SK-N-SH treated with all-trans-retinoic acid at 6 μM for 48 hours (cell line): ENCODE results near the gene MAPK10.

ENCODE experiments used
- ATAC-seq: fragments of 200-7000 bp; cut with Tn5 transposase; 3 replicates; pipeline ENCODE4 v1.9.1; 2020; ENCODE audit warnings: mild to moderate bottlenecking, moderate library complexity
- ARNTL ChIP-seq: fragments of 450-650 bp; formaldehyde crosslinking; IDR thresholded peaks from 2 replicates; pipeline ENCODE4 v1.5.0; 2020; ENCODE audit warnings: low read depth, mild to moderate bottlenecking, moderate library complexity, borderline replicate concordance
- BACH2 ChIP-seq: fragments of 250-450 bp; sonication (Bioruptor Pico); IDR thresholded peaks from 2 replicates; pipeline ENCODE4 v1.9.0; 2021; ENCODE audit warnings: mild to moderate bottlenecking, borderline replicate concordance
- CSDC2 ChIP-seq: fragments of 250-450 bp; sonication (Bioruptor Pico); IDR thresholded peaks from 2 replicates; pipeline ENCODE4 v1.5.0; 2020; ENCODE audit warnings: mild to moderate bottlenecking, moderate library complexity
- GLIS3 ChIP-seq: fragments of 250-450 bp; sonication (Bioruptor Pico); IDR thresholded peaks from 2 replicates; pipeline ENCODE4 v1.5.0; 2020; ENCODE audit warnings: mild to moderate bottlenecking, moderate library complexity
- ISL1 ChIP-seq: fragments of 250-450 bp; sonication (Bioruptor Pico); IDR thresholded peaks from 2 replicates; pipeline ENCODE4 v2.1.2; 2022; ENCODE audit warnings: mild to moderate bottlenecking, moderate library complexity
- OSR1 ChIP-seq: fragments of 250-450 bp; sonication (Bioruptor Pico); IDR thresholded peaks from 2 replicates; pipeline ENCODE4 v1.8.0; 2022; ENCODE audit warnings: moderate library complexity, mild to moderate bottlenecking, inconsistent platforms
- RARB ChIP-seq: fragments of 250-450 bp; sonication (Bioruptor Pico); IDR thresholded peaks from 2 replicates; pipeline ENCODE4 v1.8.0; 2021; ENCODE audit warnings: mild to moderate bottlenecking, moderate library complexity
- SNAI2 ChIP-seq: fragments of 250-450 bp; sonication (Bioruptor Pico); IDR thresholded peaks from 2 replicates; pipeline ENCODE4 v1.5.0; 2020; ENCODE audit warnings: mild to moderate bottlenecking, moderate library complexity
- TCF4 ChIP-seq: fragments of 250-450 bp; sonication (Bioruptor Pico); IDR thresholded peaks from 2 replicates; pipeline ENCODE4 v1.8.0; 2021; ENCODE audit warnings: mild to moderate bottlenecking, moderate library complexity, borderline replicate concordance
- TOX ChIP-seq: fragments of 250-450 bp; sonication (Bioruptor Pico); IDR thresholded peaks from 2 replicates; pipeline ENCODE4 v1.8.0; 2021; ENCODE audit warnings: mild to moderate bottlenecking, moderate library complexity, borderline replicate concordance
- ZC3H10 ChIP-seq: fragments of 250-450 bp; sonication (Bioruptor Pico); IDR thresholded peaks from 2 replicates; pipeline ENCODE4 v1.5.1; 2021; ENCODE audit warnings: mild to moderate bottlenecking, moderate library complexity
- ZFP30 ChIP-seq: fragments of 450-650 bp; formaldehyde crosslinking; IDR thresholded peaks from 2 replicates; pipeline ENCODE4 v1.5.0; 2022; ENCODE audit warnings: mild to moderate bottlenecking, moderate library complexity
- ZNF565 ChIP-seq: fragments of 450-650 bp; formaldehyde crosslinking; conservative IDR thresholded peaks from 2 replicates; pipeline ENCODE4 v1.5.0; 2020; ENCODE audit warnings: low read depth, mild to moderate bottlenecking, moderate library complexity
- ZNF70 ChIP-seq: fragments of 450-650 bp; formaldehyde crosslinking; IDR thresholded peaks from 2 replicates; pipeline ENCODE4 v1.5.0; 2020; ENCODE audit warnings: mild to moderate bottlenecking, moderate library complexity
- TF ChIP-seq, protein P1 (sequence below): fragments of 250-450 bp; sonication (Bioruptor Pico); IDR thresholded peaks from 2 replicates; pipeline ENCODE4 v1.5.1; 2020; ENCODE audit warnings: low read depth, mild to moderate bottlenecking, moderate library complexity
- TF ChIP-seq, protein P2 (sequence below): fragments of 250-450 bp; sonication (Bioruptor Pico); IDR thresholded peaks from 2 replicates; pipeline ENCODE4 v1.5.1; 2021; ENCODE audit warnings: mild to moderate bottlenecking, moderate library complexity
- TF ChIP-seq, protein P3 (sequence below): fragments of 250-450 bp; sonication (Bioruptor Pico); IDR thresholded peaks from 2 replicates; pipeline ENCODE4 v1.8.0; 2020; ENCODE audit warnings: mild to moderate bottlenecking, moderate library complexity, borderline replicate concordance
- TF ChIP-seq, protein P4 (sequence below): fragments of 250-450 bp; sonication (Bioruptor Pico); IDR thresholded peaks from 2 replicates; pipeline ENCODE4 v1.5.0; 2020; ENCODE audit warnings: mild to moderate bottlenecking, moderate library complexity

MAPK10 gene

DNA sequence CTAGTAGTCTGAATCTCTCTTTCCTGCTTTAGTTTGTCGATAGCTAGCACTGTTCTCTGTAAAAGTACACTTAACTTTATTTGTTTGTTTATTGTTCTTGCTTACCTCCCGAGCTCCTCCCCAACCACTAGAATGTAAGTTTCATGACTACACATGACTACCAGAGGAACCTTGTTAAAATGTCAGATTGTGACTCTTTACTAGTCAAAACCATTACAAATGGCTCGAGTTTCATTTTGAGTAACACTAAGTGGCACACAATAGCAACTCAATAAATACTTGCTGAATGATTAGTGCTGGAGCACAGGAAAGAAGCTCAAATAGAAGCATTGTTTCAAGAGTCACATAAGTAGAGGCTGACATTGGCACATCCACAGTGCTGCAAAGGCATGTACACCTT lies 116.1 kb downstream of the MAPK10 start:
- TF ChIP-seq BACH2 (CRISPR knock-in tag) (no peak), TOX (no peak), GLIS3 (no peak), ZNF565 (CRISPR knock-in tag) (no peak), ZNF70 (CRISPR knock-in tag) (no peak), ARNTL (CRISPR knock-in tag) (no peak), ZC3H10 (CRISPR knock-in tag) (no peak), SNAI2 (no peak)
- TF ChIP-seq, protein P1, sequence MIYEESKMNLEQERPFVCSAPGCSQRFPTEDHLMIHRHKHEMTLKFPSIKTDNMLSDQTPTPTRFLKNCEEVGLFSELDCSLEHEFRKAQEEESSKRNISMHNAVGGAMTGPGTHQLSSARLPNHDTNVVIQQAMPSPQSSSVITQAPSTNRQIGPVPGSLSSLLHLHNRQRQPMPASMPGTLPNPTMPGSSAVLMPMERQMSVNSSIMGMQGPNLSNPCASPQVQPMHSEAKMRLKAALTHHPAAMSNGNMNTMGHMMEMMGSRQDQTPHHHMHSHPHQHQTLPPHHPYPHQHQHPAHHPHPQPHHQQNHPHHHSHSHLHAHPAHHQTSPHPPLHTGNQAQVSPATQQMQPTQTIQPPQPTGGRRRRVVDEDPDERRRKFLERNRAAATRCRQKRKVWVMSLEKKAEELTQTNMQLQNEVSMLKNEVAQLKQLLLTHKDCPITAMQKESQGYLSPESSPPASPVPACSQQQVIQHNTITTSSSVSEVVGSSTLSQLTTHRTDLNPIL (CRISPR knock-in tag), result no peak
- TF ChIP-seq, all 23 proteins: peak for 0
- no peak for ATAC-seq

DNA sequence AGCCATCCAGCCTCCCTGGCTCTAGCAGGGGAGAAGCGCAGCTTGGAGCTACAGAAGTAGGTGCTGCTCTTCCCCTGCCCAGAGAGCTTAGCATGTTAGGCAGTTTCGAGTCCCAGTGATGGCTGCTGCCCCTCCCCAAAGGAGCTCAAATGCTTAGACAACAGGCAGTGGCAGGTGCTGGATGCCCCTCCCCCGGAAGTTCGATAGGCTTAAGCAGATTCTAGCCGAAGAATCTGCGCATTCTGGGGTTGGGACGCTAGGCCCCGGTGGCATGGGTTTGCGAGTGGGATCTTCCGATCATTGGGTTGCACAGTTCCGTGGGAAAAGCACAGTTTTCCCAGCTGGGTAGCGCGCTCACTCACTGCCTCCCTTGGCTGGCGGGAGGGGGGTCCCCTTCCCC lies 117.2 kb downstream of the MAPK10 start:
- ATAC-seq, result no peak

DNA sequence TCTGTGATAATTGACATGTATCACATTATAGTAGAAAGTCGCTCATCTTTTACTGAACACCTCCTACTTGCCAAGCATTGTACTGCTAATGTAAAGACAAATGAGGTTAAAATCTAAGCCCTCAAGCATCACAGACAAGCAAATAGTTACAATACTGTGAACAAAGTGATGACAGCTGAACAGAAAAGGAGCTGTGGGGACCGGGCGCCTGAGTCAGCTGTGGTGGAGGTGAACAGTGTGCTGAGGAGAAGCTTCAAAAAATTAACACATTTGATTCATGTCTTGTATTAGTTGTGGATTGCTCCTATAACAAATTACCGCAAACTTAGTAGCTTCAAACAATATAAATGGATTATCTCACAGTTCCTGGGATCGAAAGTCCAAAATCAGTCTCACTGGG lies 124.3 kb downstream of the MAPK10 start:
- no peak for ATAC-seq
- TF ChIP-seq, protein P2, sequence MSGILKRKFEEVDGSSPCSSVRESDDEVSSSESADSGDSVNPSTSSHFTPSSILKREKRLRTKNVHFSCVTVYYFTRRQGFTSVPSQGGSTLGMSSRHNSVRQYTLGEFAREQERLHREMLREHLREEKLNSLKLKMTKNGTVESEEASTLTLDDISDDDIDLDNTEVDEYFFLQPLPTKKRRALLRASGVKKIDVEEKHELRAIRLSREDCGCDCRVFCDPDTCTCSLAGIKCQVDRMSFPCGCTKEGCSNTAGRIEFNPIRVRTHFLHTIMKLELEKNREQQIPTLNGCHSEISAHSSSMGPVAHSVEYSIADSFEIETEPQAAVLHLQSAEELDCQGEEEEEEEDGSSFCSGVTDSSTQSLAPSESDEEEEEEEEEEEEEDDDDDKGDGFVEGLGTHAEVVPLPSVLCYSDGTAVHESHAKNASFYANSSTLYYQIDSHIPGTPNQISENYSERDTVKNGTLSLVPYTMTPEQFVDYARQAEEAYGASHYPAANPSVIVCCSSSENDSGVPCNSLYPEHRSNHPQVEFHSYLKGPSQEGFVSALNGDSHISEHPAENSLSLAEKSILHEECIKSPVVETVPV, result no peak
- TF ChIP-seq TOX, result no peak
- TF ChIP-seq ZFP30 (CRISPR knock-in tag), result no peak
- no peak for TF ChIP-seq BACH2 (CRISPR knock-in tag)
- TF ChIP-seq, protein P3, sequence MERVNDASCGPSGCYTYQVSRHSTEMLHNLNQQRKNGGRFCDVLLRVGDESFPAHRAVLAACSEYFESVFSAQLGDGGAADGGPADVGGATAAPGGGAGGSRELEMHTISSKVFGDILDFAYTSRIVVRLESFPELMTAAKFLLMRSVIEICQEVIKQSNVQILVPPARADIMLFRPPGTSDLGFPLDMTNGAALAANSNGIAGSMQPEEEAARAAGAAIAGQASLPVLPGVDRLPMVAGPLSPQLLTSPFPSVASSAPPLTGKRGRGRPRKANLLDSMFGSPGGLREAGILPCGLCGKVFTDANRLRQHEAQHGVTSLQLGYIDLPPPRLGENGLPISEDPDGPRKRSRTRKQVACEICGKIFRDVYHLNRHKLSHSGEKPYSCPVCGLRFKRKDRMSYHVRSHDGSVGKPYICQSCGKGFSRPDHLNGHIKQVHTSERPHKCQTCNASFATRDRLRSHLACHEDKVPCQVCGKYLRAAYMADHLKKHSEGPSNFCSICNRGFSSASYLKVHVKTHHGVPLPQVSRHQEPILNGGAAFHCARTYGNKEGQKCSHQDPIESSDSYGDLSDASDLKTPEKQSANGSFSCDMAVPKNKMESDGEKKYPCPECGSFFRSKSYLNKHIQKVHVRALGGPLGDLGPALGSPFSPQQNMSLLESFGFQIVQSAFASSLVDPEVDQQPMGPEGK (CRISPR knock-in tag), result no peak
- TF ChIP-seq CSDC2 (CRISPR knock-in tag), result no peak
- no peak for TF ChIP-seq GLIS3
- TF ChIP-seq RARB (CRISPR knock-in tag), result no peak
- TF ChIP-seq ZC3H10 (CRISPR knock-in tag), result no peak
- no peak for TF ChIP-seq TCF4 (CRISPR knock-in tag)
- no peak for TF ChIP-seq ISL1
- TF ChIP-seq, protein P4, sequence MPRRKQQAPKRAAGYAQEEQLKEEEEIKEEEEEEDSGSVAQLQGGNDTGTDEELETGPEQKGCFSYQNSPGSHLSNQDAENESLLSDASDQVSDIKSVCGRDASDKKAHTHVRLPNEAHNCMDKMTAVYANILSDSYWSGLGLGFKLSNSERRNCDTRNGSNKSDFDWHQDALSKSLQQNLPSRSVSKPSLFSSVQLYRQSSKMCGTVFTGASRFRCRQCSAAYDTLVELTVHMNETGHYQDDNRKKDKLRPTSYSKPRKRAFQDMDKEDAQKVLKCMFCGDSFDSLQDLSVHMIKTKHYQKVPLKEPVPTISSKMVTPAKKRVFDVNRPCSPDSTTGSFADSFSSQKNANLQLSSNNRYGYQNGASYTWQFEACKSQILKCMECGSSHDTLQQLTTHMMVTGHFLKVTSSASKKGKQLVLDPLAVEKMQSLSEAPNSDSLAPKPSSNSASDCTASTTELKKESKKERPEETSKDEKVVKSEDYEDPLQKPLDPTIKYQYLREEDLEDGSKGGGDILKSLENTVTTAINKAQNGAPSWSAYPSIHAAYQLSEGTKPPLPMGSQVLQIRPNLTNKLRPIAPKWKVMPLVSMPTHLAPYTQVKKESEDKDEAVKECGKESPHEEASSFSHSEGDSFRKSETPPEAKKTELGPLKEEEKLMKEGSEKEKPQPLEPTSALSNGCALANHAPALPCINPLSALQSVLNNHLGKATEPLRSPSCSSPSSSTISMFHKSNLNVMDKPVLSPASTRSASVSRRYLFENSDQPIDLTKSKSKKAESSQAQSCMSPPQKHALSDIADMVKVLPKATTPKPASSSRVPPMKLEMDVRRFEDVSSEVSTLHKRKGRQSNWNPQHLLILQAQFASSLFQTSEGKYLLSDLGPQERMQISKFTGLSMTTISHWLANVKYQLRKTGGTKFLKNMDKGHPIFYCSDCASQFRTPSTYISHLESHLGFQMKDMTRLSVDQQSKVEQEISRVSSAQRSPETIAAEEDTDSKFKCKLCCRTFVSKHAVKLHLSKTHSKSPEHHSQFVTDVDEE (CRISPR knock-in tag), result no peak
- TF ChIP-seq ZNF70 (CRISPR knock-in tag), result no peak

More for the DNA sequence above, 117.2 kb downstream of the MAPK10 start:
- TF ChIP-seq ZC3H10 (CRISPR knock-in tag), result no peak
- TF ChIP-seq CSDC2 (CRISPR knock-in tag), result no peak
- TF ChIP-seq ZNF565 (CRISPR knock-in tag), result no peak
- TF ChIP-seq OSR1, result no peak
- TF ChIP-seq ZFP30 (CRISPR knock-in tag), result no peak
- TF ChIP-seq, protein P2, result no peak

DNA sequence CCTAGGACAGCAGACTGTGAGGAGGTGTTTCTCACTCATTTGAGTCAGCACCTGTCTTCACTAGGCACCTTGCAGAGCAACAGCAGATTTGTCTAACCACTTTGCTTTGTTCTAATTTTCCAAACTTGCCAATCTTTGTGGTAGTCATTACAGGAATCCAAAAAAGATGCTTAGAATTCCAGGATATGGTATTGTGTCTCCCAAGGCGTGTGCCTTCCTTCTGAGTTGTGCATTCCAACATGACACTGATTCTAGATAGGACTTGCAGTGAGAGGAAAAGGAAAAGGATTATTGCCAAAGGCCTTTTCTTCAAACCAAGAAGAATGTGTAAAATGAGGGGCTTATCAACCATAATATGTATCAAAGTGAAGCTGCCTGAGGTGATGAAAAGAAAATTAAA lies 126.2 kb downstream of the MAPK10 start:
- peak; percentile 93 for ATAC-seq
- no peak for TF ChIP-seq SNAI2
- TF ChIP-seq ZNF565 (CRISPR knock-in tag), result no peak
- TF ChIP-seq BACH2 (CRISPR knock-in tag), result no peak
- TF ChIP-seq TOX, result no peak
- TF ChIP-seq, protein P1 (CRISPR knock-in tag), result no peak
- TF ChIP-seq, protein P2, result no peak
- peak; percentile 74 for TF ChIP-seq ISL1
- TF ChIP-seq ZFP30 (CRISPR knock-in tag), result no peak
- TF ChIP-seq, all 23 proteins: peak for 1
